ENCODE measurements around the gene NLGN1.

The NLGN1 gene

GRCh38 chr3:174191895-174192294 is 794.4 kb downstream of the NLGN1 start:
- TF ChIP-seq CTCF (IDR thresholded peaks at IDR 0.05; ENCODE audit: borderline replicate concordance, insufficient read depth, low read depth, low read length) = no peak
- H3K4me3 ChIP-seq (ENCODE audit: low read depth, low read length) = no peak overlapping the region

GRCh38 chr3:174192471-174192870 is 794.9 kb downstream of the NLGN1 start:
- no peak for TF ChIP-seq CTCF (IDR thresholded peaks at IDR 0.05; ENCODE audit: borderline replicate concordance, insufficient read depth, low read depth, low read length)
- no peak overlapping the region for H3K4me3 ChIP-seq (ENCODE audit: low read depth, low read length)

- no peak overlapping the region for H3K4me3 ChIP-seq (ENCODE audit: low read depth, low read length)
- TF ChIP-seq CTCF (IDR thresholded peaks at IDR 0.05; ENCODE audit: borderline replicate concordance, insufficient read depth, low read depth, low read length) = no peak
These were observed 796.1 kb downstream of the NLGN1 start for GRCh38 chr3:174193604-174194003.

GRCh38 chr3:174197416-174197815 is 799.9 kb downstream of the NLGN1 start:
- no peak for TF ChIP-seq CTCF (IDR thresholded peaks at IDR 0.05; ENCODE audit: borderline replicate concordance, insufficient read depth, low read depth, low read length)
- no peak overlapping the region for H3K4me3 ChIP-seq (ENCODE audit: low read depth, low read length)

GRCh38 chr3:174198199-174198598 is 800.7 kb downstream of the NLGN1 start:
- H3K4me3 ChIP-seq (ENCODE audit: low read depth, low read length) = no peak overlapping the region
- no peak for TF ChIP-seq CTCF (IDR thresholded peaks at IDR 0.05; ENCODE audit: borderline replicate concordance, insufficient read depth, low read depth, low read length)

- TF ChIP-seq CTCF (IDR thresholded peaks at IDR 0.05; ENCODE audit: borderline replicate concordance, insufficient read depth, low read depth, low read length) = no peak
- no peak overlapping the region for H3K4me3 ChIP-seq (ENCODE audit: low read depth, low read length)
These were observed 802.2 kb downstream of the NLGN1 start for GRCh38 chr3:174199696-174200095.

- no peak overlapping the region for H3K4me3 ChIP-seq (ENCODE audit: low read depth, low read length)
- no peak for TF ChIP-seq CTCF (IDR thresholded peaks at IDR 0.05; ENCODE audit: borderline replicate concordance, insufficient read depth, low read depth, low read length)
These were observed 804.6 kb downstream of the NLGN1 start for GRCh38 chr3:174202116-174202515.

Measured in GM12875 (cell line).